Activated CD8-positive, alpha-beta memory T cell treated with anti-CD3 and anti-CD28 coated beads, Interleukin-2, amount 50 U/mL, for 24 hours (primary cell): Measurements from ENCODE around the gene NDUFA13.

Experiments used
- DNase-seq: peaks from one replicate; pipeline ENCODE4 v3.0.0-alpha.2; 2020; ENCODE audit errors: extremely low read depth

NDUFA13 gene

DNA sequence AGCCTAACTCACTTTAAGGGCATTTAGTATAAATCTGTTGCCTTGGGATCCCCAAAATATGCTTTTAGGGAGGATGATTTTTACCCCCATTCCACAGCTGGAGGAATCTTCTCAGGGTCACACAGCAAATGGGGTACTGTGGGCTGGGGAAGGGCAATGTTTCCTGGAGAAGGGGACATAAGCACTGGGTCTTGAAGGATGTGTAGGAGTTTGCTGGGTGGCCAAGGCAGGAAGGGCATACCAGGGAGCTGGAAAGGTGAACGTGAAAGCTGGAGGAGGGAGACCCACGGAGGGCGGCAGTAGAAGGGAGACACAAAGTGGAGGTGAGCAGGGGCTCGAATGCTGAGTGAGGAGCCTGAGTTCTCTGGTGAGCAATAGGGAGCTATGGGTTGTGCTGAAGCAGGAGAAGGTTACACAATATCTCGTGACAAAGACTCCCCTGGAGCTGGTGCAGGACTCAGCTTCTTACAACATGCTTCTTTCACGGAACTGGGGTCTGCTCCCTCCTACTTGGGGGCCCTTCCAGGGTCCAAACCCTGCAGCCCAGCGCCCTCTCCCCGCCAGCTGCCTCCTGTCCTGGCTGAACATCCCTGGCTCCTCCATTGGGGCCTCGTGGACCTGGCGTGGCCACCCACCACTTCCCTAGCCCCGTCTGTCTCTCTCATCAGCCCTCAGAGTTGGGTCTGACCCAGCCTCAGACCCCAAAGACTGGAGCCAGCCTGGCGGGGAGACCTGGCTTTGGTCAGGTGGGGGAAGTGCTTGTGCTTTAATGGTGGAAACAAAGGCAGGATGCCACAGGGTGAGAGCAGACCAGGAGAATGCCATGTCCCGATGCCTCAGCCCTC, 33.1 kb downstream of the NDUFA13 start:
- DNase-seq, result no peak

DNA sequence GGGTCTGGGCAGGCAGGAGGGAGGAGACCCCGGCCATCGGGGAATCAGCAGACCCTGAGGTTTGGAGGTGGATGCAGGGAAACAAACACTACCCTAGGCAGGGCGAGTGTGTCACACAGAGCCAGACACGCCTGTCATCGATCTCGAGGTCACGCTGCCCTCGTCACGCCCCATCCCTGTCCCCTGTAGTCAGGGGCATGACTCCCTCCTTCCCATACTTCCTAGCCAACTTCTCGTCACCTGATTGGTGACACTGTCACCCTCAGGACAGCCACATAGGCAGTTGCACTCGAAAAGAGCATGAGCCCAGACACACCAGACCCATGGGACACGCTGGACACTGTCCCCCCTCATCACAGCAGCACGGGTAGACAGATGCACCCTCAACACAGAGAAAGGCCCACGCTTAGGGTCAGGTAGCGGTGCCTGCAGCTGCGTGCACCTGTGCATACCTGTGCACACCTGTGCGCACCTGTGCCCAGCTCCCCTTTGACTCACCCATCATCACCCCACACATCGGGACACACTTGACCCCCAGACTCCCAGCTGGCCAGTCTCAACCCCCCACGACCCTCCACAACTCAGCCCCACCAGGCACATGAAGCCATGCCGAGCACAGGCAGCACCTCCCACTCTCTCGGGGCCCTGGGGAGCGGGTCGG, 33.9 kb downstream of the NDUFA13 start:
- DNase-seq, result no peak

DNA sequence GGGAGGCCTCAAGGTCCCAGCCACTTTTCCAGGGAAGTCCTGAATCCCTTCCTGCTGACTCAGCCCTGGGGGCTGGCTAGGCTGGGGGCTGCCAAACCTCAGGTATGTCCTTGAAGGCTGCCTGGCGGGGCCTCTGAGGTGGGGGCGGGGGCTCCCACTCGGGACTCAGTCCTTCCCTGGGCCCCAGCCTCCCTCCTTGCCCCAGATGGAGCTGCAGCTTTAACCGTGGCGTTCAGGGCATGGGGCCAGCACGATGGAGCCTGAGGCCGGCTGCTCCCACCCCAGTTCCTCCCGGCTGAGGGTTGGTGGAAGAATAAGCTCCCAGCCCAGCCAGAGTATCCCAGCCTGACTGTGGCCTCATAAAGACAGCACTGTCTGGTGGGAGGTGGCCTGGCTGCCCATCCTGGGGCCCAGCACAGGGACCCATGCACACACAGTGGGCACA, 34.5 kb downstream of the NDUFA13 start:
- DNase-seq, result no peak

DNA sequence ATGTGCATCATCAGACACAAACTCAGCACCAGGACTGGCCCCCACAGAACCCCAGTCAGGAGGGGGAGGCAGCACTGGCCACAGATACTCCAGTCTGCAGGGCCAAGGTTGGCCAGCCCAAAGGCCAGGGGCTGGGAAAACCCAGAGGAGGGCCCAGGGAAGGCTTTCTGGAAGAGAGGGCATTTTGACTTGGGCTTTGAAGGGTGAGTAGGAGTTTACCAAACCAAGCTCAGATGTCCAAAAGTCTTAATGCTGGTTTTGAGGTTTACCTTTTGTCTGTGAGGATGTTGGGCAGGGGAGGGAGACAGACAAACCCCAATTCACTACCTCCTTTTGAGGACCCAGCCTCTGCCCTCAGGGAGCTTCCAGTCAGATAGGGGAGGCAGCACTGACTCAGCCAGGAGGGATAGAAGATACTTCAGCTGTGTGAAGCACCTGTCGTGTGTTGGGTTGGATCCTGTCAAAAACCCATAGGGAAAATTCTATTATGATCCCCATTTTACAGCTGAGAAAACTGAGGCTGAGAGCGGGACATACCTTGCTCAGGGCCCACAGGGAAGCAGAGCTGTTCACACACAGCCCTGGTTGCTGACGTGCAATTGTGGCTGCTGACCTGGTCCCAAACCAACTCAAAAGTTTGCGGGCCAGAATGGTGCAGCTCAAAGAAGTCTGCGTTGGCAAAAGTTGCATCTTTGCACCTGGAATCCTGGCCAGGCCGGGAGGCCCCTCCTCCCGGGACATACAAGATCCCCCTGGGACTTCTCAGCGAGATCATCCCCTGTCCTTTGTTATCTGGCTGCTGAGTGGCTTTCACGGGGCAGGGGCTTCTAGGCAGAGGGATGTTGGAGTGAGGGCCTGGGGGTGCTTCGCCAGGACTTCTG, 35.2 kb downstream of the NDUFA13 start:
- no peak for DNase-seq

DNA sequence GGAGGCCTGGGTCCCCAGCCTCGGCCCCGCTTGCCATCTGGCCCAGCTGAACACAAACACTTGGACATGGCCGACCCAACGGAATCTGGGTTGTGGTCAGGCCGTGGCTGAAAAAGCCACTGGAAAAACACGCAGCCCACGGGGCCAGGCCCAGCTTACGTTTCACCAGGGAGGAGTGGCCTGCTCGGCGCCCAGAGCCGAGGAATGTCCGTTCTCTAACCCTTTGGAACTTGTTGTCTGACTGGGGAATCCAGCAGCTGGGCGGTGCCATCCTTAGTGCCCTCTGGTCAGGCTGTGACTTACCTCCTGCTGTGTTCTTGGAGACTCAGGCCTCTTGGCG, 35.8 kb downstream of the NDUFA13 start:
- DNase-seq, result no peak

DNA sequence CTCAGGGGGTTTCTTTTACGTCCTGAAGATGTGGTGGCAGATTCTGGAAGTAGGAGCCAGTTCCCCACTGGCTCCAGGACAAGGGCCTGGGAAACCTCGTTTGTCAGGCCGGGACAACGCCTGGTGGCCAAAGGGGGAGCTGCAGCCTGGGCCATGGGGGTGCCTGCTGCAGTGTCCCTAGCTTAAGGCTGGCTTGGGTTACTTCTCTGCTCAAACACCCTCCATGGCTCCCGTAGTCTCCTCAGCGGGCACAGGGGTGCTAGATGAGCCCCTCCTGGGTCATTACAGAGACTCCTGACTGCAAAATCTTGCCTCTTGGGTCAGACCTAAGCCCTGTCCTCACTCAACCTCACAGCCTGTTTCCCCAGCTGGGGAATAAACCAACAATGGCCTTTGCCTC, 36.8 kb downstream of the NDUFA13 start:
- no peak for DNase-seq

DNA sequence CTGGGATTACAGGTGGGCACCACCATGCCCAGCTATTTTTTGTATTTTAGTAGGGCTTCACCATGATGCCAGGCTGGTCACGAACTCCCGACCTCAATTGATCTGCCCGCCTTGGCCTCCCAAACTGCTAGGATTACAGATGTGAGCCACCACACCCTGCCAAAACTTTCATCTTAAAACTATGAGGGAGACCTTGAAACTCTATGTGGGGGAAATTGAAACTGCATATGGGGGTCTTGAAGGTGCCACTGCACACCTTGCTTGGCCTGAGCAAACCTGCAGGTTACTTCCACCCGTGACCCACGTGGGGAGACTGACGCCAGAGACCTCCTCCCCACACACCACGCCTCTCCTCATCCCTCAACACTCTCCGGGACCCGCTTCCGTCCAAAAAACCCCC, 37.6 kb downstream of the NDUFA13 start:
- no peak for DNase-seq

DNA sequence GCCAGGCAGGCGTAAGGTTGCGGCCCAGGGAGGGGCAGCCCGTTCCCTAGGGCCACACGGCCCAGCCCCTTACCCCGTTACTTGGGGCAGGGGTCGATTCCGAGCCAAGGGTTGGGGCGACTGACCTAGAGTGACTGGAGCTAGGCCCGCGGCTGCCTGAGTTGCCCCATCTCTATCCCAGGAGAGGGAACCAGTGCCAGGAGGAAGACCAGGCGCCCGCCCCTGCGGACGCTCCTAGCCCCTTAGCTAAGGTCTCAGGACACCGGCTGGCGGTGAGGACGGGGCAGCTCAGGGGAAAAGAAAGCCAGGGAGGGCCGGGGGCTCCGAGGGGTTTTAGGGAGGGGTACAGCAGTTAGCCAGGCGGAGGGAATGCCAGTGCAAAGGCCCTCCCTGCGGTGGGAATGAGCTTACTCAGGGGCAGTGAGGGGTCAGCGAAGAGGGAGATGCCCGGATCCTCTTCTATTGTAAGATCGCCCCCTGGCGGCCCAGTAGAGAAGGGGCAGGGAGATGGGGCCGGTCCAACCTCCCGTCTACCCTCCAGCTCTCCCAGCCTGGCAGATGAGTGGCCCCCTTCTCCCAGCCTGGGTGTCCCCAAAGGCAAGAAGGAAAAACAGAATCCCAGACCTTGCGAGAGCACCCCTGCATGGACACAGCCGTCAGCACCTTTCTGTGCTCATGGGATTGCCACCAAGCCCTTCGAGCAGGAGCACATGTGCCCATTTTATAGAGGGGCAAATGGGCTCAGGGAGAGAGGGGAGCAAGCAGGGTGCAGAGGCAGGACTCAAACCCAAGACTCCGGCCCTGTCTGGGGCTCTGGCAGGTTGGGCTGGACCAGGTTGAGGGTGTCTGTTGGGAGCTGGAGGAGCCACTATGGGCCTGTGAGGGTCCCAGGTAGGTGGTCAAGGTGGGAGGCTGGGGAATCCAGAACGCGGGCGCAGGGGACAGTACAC, 38.3 kb downstream of the NDUFA13 start:
- peak; percentile 19 for DNase-seq

DNA sequence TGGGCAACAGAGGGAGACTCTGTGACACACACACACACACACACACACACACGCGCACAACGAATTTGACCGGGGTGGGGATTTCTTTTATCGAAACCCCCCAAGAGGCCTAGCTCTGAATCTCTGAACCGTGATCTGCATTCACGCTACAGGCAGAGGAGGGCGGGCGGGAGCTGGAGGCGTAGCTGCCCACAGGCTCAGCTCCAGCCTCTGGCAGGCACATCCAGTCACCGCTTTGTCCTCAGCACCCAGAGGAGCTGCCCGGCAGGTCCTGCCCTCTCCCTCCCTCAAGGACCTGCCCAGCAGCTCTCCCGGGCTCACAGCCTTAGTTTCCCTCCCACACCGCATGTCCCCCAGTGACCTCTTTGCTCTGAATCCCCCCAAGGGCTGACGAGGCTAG, 42.0 kb downstream of the NDUFA13 start:
- no peak for DNase-seq

DNA sequence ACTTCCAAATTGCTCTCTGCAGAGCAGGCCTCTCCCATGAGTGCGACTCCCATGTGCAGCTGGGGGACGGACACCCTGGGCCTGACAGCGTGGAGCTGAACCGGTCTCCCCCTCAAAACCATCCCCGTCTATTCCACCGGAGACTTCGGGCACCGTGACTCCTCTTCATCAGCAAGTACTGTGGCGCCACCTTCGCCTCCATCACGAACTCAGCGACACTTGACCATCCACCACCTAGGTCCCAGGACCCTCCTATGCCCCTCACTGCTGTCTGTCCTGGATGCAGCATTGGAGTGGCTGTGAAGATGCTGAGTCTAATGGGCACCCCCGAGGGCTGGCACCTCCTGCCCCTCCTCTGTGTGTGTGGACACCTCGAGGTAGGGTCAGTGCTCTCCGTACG, 42.6 kb downstream of the NDUFA13 start:
- no peak for DNase-seq

DNA sequence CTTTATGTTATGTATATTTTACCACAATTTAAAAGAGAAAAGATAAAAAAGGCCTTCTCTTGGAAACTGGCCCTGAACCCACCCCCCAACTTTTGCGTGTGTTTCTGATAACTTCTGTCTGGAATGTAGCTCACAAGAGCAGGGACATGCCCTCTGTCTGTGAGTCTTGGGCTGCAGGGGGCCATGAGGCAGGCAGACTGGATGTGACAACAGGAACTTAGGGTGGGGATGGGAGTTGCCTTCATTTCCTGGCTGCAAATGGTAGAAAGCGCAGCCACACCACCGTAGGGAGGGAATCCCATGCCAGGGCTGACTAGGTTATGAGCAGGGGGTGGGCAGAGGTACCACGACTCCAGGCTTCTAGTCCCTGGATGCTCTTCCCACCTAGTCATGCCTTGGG, 43.9 kb downstream of the NDUFA13 start:
- DNase-seq, result no peak

DNA sequence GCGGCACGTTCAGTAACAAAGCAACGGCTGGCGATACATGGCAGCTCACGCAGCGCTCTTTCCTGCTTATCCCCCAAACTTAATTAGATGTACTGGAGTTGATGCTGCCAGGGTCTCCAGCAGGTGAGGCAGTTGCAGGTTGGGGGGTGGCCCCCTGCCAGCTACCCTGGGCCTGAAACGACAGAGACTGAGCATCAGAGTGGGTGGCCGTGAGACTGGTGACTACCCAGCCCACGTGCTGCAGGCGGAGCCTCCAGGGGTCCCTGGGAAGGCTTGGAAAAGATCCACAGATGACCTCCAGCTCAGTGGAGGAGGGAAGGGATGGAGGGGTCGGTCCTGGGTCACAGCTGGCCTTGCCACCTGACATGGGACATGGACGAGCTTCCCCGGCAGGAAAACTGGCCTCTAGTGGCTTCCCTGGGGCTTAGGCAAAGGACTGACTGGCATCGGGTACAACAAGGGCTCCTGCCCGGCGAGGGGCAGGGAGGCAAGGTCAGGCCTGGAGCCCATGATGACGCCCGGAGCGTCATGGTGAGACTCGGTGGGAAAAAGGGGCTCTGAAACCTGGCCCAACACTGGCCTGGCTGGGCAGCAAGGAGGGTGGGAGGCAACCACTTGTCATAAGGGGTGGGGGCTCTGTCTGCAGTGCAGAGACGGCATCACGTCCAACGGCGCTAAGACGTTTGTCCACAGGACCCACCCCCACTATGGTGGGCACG, 46.1 kb downstream of the NDUFA13 start:
- no peak for DNase-seq

DNA sequence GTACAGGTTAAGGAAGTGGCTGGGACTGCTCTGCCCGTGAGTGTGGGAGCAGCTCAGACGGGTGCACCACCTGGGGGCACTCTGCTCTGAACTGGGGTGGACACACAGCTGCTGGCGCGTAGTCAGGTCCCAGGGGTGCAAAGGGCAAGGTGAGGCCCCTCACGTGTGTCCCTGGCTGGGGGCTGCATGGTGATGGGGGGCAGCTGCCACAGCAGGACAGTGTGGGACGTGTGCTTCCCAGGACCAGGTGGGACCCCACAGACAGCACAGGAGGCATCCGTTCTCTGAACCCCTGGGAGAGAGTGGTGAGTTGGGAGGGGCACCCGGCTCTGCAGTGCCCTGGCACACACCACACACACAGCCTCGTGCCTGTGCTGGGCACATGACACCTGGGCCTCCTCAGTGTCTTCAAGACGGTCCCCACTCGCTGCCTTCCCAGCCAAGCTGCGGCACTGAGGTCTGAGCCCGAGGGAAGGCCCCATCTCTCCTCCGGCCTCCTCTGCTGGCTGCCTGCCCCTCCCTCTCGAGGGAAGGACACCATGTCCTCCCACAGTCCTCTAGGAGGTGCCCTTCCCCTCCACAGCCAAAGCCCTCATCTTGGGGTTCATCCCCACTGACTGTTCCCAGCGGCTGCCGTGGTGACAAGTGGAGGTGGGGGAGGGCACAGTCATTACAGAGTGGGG, 46.8 kb downstream of the NDUFA13 start:
- DNase-seq, result no peak

DNA sequence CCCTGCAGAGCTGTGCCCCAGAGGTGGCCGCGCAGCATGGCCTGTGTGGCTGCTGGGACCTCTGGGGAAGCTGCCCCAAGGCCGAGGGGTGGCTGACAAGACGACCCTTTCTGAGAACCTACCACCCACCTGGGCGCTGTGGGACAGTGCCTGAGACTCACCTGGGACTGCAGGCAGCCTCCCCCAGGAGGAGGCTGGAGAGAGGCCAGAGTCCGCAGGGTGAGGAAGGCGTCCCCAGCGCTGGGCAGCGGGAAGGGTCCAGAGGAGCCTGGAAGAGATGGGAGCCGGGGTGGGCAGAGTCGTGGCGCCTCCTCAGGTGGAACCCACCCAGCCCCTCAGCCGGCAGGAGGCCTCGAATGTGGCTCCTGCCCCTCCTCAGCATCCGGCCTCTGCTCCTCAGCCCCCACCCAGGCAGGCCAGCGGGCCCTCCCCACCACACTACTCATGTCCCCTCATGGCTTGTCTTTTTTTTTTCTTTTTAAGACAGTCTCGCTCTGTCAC, 47.4 kb downstream of the NDUFA13 start:
- DNase-seq, result no peak

DNA sequence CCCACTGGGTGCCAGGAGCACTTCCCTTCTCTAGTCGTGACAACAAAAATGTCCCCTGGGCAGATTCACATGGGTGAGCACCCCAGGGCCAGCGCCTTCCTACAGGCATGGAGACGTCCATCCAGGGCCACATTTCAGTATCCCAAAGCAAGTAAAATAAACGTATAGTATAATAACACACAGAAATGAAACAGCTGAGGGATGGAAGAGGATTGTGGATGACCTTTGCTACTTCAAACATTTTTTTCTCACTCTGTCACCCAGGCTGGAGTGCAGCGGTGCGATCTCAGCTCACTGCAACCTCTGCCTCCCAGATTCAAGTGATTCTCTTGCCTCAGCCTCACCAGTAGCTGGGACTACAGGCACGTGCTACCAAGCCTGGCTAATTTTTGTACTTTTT, 50.3 kb downstream of the NDUFA13 start:
- no peak for DNase-seq

DNA sequence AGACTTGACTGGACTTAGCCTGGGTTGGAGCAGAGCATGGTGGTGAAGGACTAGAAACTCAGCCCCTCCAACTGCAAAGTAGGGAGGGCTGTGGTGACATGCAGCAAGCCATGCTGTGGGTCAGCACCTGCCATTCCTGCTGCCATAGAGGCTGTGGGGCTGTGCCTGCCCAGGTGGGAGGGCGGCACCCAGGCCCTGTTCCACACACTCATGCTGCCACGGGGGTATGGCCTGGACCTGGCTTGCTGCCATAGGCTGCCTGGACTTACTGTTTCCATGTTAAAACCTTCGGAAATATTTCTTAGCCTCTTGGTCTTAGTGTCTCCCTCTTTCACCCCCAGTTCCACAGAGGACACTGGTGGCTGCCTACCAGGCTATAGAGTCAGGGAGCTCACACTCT, 51.4 kb downstream of the NDUFA13 start:
- DNase-seq, result no peak

DNA sequence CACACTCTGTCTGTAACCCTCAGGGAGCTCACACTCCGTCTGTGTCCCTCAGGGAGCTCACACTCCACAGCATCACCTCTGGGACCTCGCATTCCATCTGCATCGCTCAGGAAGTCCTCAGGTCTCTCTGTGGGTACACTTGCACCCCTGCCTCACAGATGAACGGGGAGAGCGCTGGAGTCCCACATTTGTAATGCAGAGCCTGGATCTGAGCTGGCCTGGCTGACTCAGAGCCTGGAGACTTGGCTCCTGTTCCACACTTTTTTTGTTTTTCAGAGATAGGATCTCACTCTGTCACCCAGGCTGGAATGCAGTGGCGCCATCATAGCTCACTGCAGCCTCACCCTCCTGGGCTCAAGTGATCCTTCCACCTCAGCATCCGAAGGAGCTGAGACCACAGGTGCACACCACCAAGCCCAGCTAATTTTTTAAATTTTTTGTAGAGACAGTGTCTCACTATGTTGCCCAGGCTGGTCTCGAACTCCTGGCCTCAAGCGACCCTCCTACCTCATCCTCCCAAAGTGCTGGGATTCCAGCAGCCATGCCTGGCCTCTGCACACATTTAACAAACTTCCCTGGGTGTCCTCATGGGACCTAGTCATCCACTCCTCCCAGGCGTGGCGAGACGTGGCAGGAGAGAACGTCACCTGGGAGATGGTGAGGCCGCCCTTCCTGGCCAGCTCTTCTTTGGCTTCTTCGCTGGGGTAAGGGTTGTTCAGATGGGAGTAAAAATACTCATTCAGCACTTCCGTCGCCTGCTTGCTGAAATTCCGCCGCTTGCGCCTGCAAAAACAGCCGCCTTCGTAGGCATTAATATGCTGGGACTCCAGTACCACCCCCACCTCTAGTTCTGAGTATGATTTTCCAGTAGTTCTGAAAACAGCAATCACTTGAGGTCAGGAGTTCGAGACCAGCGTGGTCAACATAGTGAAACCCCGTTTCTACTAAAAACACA, 53.1 kb downstream of the NDUFA13 start:
- no peak for DNase-seq

DNA sequence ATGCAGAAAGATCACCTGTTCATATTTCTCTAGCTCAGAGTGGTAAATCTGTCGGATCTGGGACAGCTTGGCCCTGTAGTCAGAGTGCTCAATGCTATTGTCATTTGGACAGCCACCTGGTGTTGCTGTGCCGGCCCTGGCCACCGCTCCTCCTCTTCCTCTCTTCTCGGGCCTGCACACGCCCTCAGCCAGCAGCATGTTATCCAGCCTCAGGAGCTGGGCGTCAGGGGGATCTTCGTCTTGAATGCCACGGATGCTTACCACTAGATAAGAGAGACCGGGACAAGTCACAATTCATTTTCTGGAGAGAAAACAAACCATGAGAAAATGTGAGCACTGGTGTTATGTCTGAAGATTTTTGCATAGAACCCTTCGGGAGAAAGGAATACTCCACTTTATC, 54.5 kb downstream of the NDUFA13 start:
- no peak for DNase-seq
